Erythroblast (primary cell): ENCODE data around the gene STX7.

Source experiments
- GATA1 ChIP-seq: IDR thresholded peaks from 2 replicates; pipeline ENCODE4 v1.6.1; 2011; ENCODE audit warnings: low read depth, mild to moderate bottlenecking, control low read depth, low read length, moderate library complexity
- POLR2A ChIP-seq: IDR thresholded peaks from 2 replicates; pipeline ENCODE4 v1.6.1; 2011; ENCODE audit warnings: mild to moderate bottlenecking, low read length

- no peak for TF ChIP-seq POLR2A
- TF ChIP-seq GATA1, result no peak
Measured at GRCh38 chr6:132496519-132497180, 16.3 kb downstream of the STX7 start.
